GM13977 (cell line): ENCODE data around the gene SSH3.
"Not testable (repeated sequence)": the region's sequence is repeated elsewhere in the genome, so short reads cannot be mapped to it uniquely, and the experiment has no call there.

Experiments
- DNase-seq: peaks from one replicate; pipeline ENCODE4 v3.0.0; 2012; ENCODE audit warnings: low spot score
- in situ Hi-C: fragments of 300-500 bp; cut with MboI; formaldehyde crosslinking; loops from one replicate; pipeline ENCODE4 v1.12.0; 2022; ENCODE audit warnings: low sequenced_read_pairs, low pct_unique_long_range_greater_than_20kb, mixed read lengths, inconsistent platforms; ENCODE audit not compliant: unreplicated experiment
- TF ChIP-seq, protein P1 (sequence below): IDR thresholded peaks from 2 replicates; pipeline ENCODE4 v1.5.1; 2012; ENCODE audit warnings: mild to moderate bottlenecking, control low read depth; ENCODE audit not compliant: insufficient read depth; ENCODE audit errors: extremely low read depth, missing control alignments

The SSH3 gene

DNA sequence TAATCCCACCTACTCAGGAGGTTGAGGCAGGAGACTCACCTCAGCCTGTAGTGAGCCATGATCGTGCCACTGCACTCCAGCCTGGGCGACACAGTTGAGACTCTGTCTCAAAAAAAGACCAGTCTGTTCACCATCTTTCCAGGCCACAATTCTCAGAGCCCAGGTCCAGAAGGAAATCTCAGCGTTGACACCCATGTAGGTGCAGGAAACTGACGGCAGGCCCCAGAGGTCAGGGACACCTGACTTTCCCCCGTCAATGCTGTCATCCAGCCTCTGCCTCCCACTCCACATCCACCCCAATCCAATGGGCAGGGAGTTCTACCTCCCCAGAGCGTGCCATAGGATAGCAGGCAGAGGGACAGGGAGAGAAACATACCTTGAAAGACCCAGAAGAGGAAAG lies 42.9 kb upstream of the SSH3 start:
- DNase-seq, result no peak
- TF ChIP-seq, protein P1, sequence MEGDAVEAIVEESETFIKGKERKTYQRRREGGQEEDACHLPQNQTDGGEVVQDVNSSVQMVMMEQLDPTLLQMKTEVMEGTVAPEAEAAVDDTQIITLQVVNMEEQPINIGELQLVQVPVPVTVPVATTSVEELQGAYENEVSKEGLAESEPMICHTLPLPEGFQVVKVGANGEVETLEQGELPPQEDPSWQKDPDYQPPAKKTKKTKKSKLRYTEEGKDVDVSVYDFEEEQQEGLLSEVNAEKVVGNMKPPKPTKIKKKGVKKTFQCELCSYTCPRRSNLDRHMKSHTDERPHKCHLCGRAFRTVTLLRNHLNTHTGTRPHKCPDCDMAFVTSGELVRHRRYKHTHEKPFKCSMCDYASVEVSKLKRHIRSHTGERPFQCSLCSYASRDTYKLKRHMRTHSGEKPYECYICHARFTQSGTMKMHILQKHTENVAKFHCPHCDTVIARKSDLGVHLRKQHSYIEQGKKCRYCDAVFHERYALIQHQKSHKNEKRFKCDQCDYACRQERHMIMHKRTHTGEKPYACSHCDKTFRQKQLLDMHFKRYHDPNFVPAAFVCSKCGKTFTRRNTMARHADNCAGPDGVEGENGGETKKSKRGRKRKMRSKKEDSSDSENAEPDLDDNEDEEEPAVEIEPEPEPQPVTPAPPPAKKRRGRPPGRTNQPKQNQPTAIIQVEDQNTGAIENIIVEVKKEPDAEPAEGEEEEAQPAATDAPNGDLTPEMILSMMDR, result no peak
- in situ Hi-C loops, result loop anchor here (5.0 kb wide), 1 partner anchor 57 kb away; no protein-coding TSS in a partner anchor

DNA sequence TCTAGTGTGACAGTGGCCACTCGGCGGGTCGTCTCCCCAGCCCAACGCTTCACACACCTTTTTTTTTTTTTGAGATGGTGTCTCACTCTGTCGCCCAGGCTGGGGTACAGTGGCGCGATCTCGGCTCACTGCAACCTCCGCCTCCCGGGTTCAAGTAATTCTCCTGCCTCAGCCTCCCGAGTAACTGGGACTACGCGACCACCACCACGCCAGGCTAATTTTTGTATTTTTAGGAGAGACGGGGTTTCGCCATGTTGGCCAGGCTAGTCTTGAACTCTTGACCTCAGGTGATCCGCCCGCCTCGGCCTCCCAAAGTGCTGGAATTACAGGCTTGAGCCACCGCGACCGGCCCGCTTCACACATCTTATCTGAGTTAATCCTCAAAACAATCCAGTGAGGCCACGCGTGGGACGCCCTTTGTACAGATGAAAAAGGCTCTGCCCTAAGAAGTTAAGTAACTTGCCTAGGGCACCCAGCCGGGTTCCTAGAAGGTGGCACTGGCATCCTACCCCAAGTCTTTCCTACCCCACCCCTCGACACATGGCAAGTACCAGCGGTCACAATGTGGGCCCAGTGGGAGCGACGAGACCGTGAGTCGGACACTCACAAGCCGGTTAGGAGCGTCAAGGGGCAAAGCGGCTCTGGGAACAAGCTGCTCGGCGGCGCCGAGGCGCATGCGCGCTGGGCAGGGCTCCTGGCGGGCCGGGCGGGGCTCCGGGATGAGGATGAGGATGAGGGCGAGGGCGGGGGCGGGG lies 42.3 kb upstream of the SSH3 start:
- in situ Hi-C loops, result loop anchor here (5.0 kb wide), 1 partner anchor 56 kb away; no protein-coding TSS in a partner anchor
- DNase-seq, result not testable (repeated sequence)

DNA sequence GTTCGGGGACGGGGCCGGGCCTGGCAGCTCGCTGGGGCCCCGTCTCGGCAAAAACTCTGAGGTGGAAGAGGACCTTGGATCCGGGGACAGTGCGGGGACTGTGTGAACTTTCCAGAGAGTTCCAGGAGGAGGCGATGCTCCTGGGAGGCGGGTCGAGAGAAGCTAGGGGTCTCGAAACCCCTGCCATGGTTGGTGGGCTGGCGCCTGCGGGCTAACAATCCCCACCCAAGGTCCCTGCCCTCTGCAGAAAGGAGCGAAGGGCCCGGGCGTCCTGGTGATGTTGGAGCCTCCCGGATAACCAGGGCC lies 41.7 kb upstream of the SSH3 start:
- TF ChIP-seq, protein P1, result no peak
- no peak for DNase-seq
- in situ Hi-C loops, result loop anchor here (5.0 kb wide), 1 partner anchor 56 kb away; no protein-coding TSS in a partner anchor

DNA sequence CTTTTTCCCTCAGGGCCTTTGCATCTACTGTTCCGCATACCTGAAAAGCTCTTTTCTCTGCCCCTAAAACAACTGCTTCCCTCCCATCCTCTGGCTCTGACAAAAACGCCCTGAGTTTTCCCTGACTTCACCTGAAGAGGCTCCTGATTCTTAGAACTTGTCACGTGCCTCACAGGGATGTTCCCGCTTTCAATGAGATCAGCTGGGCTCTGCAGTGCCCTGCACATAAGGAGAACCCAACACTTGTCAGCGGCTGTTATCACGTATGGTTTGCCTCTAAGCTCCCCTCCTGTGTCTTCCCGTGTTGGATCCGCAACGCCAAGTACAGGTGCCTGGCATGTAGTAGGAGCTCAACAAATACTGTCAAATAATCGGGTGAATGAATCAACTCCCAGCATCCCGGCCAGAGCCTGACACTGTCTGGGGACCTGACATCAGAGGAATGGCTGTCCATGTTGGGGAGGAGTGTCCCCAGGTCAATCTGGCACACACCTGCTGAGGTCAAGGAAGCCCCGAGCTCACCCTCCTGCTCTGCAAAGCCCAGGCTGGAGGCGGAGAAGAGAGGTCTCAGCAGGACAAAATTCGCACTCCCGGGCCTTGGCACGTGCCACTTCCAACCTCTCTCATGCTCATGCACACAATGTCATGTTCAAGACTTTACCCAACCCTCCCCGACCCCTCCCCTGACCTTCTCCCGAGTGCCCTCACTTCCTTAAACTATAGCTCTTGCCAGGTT lies 41.2 kb upstream of the SSH3 start:
- TF ChIP-seq, protein P1, result no peak
- no peak for DNase-seq
- in situ Hi-C loops, result loop anchor here (5.0 kb wide), 1 partner anchor 55 kb away; no protein-coding TSS in a partner anchor

DNA sequence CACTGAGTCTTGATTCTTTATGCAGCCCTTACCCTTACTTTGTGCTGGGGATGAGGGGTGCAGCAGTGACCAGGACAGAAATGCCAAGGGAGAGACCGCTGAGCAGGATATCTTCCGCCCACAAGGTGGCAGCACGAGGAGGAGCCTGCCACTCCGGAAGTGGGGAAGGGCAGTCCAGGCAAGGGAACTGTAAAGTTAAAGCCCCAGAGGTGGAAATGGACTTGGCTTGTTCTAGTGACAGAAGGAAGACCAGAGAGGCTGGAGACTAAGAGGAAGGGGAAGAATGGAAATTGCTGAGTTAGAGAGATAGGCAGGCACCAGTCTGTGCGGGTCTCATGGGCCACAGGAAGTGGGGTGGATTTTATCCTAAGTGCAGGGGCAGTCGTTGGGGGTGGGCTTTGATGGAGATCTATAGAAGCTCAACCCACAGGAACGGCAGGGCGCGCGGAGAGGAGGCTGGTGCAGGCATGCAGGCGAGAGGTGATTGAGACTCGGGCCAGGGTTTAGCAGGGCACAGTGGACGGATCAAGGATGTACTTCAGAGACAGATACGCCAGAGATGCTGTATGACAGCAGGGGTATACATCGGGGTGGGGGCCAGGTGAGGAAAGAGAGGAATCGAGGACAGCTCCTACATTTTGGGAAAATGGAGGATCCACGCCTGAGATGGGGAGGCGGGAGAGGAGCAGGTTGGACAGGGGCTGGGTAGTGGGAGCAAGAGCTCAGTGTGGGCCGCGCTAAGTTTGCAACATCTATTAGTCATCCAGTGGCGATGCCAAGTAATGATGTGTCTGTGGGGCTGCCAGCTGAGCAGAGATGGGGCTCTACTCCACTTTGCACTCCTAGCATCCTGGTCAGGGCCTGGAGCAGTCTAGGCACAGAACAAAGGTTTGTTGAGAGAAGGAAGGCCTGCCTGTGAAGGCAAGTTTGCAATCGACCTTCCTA lies 40.3 kb upstream of the SSH3 start:
- DNase-seq, result peak; percentile 93
- in situ Hi-C loops, result loop anchor here (5.0 kb wide), 1 partner anchor 54 kb away; no protein-coding TSS in a partner anchor
- TF ChIP-seq, protein P1, result peak; percentile 92

DNA sequence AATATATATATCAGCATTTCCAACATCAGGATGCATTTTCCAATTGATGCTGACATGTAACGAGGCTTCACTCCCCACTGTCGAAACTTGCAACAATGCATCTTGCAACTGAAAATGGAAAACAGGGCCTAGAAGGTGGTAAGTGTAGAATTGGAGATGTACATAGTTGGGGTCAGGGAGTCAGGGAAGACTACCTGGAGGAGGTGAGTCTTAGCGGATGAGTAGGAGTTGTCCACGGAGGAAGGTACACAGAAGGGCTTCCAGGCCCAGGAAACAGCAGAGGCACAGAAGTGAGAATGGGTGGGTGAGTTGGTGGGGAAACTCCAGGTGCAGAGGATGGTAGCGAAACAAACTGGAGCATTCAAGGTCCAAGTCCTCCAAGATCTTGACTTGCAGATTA lies 39.1 kb upstream of the SSH3 start:
- DNase-seq, result no peak
- TF ChIP-seq, protein P1, result no peak
- in situ Hi-C loops, result loop anchor here (5.0 kb wide), 1 partner anchor 53 kb away; no protein-coding TSS in a partner anchor
